ENCODE results near the gene LRRC1.
A peak's percentile ranks its signal among the peaks of the same experiment; 100 is the strongest.

The LRRC1 gene

GRCh38 chr6:53796791-53797190 is 2.0 kb downstream of the LRRC1 start:
- TF ChIP-seq PRDM6 (tag by site-specific recombination; IDR thresholded peaks at IDR 0.05) (peak; percentile 86), ZNF366 (tag by site-specific recombination; conservative IDR thresholded peaks at IDR 0.05) (0 out of 2 replicates have a peak, but pooled peaks have one; percentile 23), ZNF792 (tag by site-specific recombination; IDR thresholded peaks at IDR 0.05) (no peak)
- ChIA-PET CTCF (interaction anchor here (0.6 to 7.7 kb wide), 6 partner anchors 27 to 161 kb away, joined by 3 to 127 read pairs (median 4); no protein-coding TSS in a partner anchor), POLR2A (no interaction called here)
- no peak overlapping the region for H3K27ac ChIP-seq (ENCODE audit: extremely low read depth, low read depth, low read length)
- H3K4me3 ChIP-seq (ENCODE audit: low read depth, low read length): peak overlapping the region; percentile 77
- H3K36me3 ChIP-seq (ENCODE audit: control insufficient read depth in 2 of 2, insufficient read depth in 1 of 2, low read length in 2 of 2): no peaks in the 10 kb centered on the region
- no peaks in the 10 kb centered on the region for H3K9me3 ChIP-seq (ENCODE audit: control insufficient read depth, insufficient read depth, low read depth, low read length)
- H3K4me1 ChIP-seq (ENCODE audit: control insufficient read depth, insufficient read depth, low read length): peaks cover 27% of the 10 kb centered on the region

- ChIA-PET CTCF (interaction anchor here (0.6 to 7.7 kb wide), 5 partner anchors 27 to 160 kb away, joined by 3 to 127 read pairs (median 4); no protein-coding TSS in a partner anchor), POLR2A (interaction anchor here (0.6 kb wide), 1 partner anchor 104 kb away, joined by 3 read pairs; no protein-coding TSS in a partner anchor)
- Histone ChIP-seq H3K4me3 (ENCODE audit: low read depth, low read length) (no peak overlapping the region), H3K9me3 (ENCODE audit: control insufficient read depth, insufficient read depth, low read depth, low read length) (no peaks in the 10 kb centered on the region), H3K4me1 (ENCODE audit: control insufficient read depth, insufficient read depth, low read length) (peaks cover 28% of the 10 kb centered on the region), H3K27ac (ENCODE audit: extremely low read depth, low read depth, low read length) (no peak overlapping the region), H3K36me3 (ENCODE audit: control insufficient read depth in 2 of 2, insufficient read depth in 1 of 2, low read length in 2 of 2) (no peaks in the 10 kb centered on the region)
- TF ChIP-seq ZBTB20 (tag by site-specific recombination; IDR thresholded peaks at IDR 0.05): peak; percentile 70
- no peak for TF ChIP-seq FEZF1 (tag by site-specific recombination; IDR thresholded peaks at IDR 0.05)
Measured at GRCh38 chr6:53797304-53797703, 2.5 kb downstream of the LRRC1 start.

GRCh38 chr6:53799340-53799739 is 4.5 kb downstream of the LRRC1 start:
- H3K4me1 ChIP-seq (ENCODE audit: control insufficient read depth, insufficient read depth, low read length): peaks cover 34% of the 10 kb centered on the region

GRCh38 chr6:53801022-53801421 is 6.2 kb downstream of the LRRC1 start:
- H3K36me3 ChIP-seq (ENCODE audit: control insufficient read depth in 2 of 2, insufficient read depth in 1 of 2, low read length in 2 of 2): no peaks in the 10 kb centered on the region
- peaks cover 45% of the 10 kb centered on the region for H3K4me1 ChIP-seq (ENCODE audit: control insufficient read depth, insufficient read depth, low read length)
- no peak overlapping the region for H3K27ac ChIP-seq (ENCODE audit: extremely low read depth, low read depth, low read length)
- no peak overlapping the region for H3K4me3 ChIP-seq (ENCODE audit: low read depth, low read length)
- no peak for TF ChIP-seq ZIC2 (tag by site-specific recombination; IDR thresholded peaks at IDR 0.05)
- no peak for TF ChIP-seq ZNF585B (tag by site-specific recombination; IDR thresholded peaks at IDR 0.05)
- no peak for TF ChIP-seq ZNF747 (tag by site-specific recombination; IDR thresholded peaks at IDR 0.05)
- TF ChIP-seq ZBTB48 (tag by site-specific recombination; IDR thresholded peaks at IDR 0.05): no peak
- peak; percentile 64 for TF ChIP-seq FEZF1 (tag by site-specific recombination; IDR thresholded peaks at IDR 0.05)
- no peak for TF ChIP-seq ZSCAN18 (tag by site-specific recombination; IDR thresholded peaks at IDR 0.05)
- no peak for TF ChIP-seq ZNF449 (tag by site-specific recombination; IDR thresholded peaks at IDR 0.05)
- TF ChIP-seq PRDM6 (tag by site-specific recombination; IDR thresholded peaks at IDR 0.05): peak; percentile 36; the same call in 1 of the 2 replicates
- H3K9me3 ChIP-seq (ENCODE audit: control insufficient read depth, insufficient read depth, low read depth, low read length): no peaks in the 10 kb centered on the region
- ChIA-PET POLR2A (no interaction called here), CTCF (interaction anchor here (0.6 to 1.5 kb wide), 7 partner anchors 66 to 472 kb away, joined by 3 to 5 read pairs (median 3); no protein-coding TSS in a partner anchor)

More at GRCh38 chr6:53799340-53799739, 4.5 kb downstream of the LRRC1 start:
- H3K36me3 ChIP-seq (ENCODE audit: control insufficient read depth in 2 of 2, insufficient read depth in 1 of 2, low read length in 2 of 2): no peaks in the 10 kb centered on the region
- TF ChIP-seq HIC1 (tag by site-specific recombination; IDR thresholded peaks at IDR 0.05): no peak
- TF ChIP-seq SALL2 (tag by site-specific recombination; IDR thresholded peaks at IDR 0.05; ENCODE audit: borderline replicate concordance): no peak
- no peak for TF ChIP-seq ZNF843 (tag by site-specific recombination; IDR thresholded peaks at IDR 0.05)
- TF ChIP-seq ZNF658 (tag by site-specific recombination; IDR thresholded peaks at IDR 0.05): no peak
- TF ChIP-seq RBAK (tag by site-specific recombination; IDR thresholded peaks at IDR 0.05): no peak
- no peak for TF ChIP-seq ZNF37A (tag by site-specific recombination; IDR thresholded peaks at IDR 0.05)
- TF ChIP-seq ZNF555 (tag by site-specific recombination; conservative IDR thresholded peaks at IDR 0.05): no peak
- ChIA-PET POLR2A (interaction anchor here (0.6 to 1.1 kb wide), 3 partner anchors 7 to 152 kb away, joined by 4 to 6 read pairs (median 4); no protein-coding TSS in a partner anchor), CTCF (interaction anchor here (0.7 to 1.2 kb wide), 4 partner anchors 12 to 157 kb away, joined by 3 to 6 read pairs (median 4); no protein-coding TSS in a partner anchor)
- no peak overlapping the region for H3K4me3 ChIP-seq (ENCODE audit: low read depth, low read length)
- no peak overlapping the region for H3K27ac ChIP-seq (ENCODE audit: extremely low read depth, low read depth, low read length)
- no peaks in the 10 kb centered on the region for H3K9me3 ChIP-seq (ENCODE audit: control insufficient read depth, insufficient read depth, low read depth, low read length)

Data from HEK293 (cell line).